IPS-15b (cell line): ENCODE results near the gene SLC12A8.

ENCODE experiments used
- H3K27me3 ChIP-seq: one replicate; pipeline ENCODE4 v1.6.1; 2013; ENCODE audit warnings: low read length; ENCODE audit not compliant: control insufficient read depth, insufficient read depth
- H3K36me3 ChIP-seq: one replicate; pipeline ENCODE4 v1.6.1; 2013; ENCODE audit warnings: low read length; ENCODE audit not compliant: control insufficient read depth, insufficient read depth
- H3K4me1 ChIP-seq: one replicate; pipeline ENCODE4 v1.6.1; 2013; ENCODE audit warnings: mild to moderate bottlenecking, low read length; ENCODE audit not compliant: control insufficient read depth, insufficient read depth
- H3K4me3 ChIP-seq: one replicate; pipeline ENCODE4 v1.5.1; 2013; ENCODE audit warnings: low read depth, low read length
- H3K9ac ChIP-seq: one replicate; pipeline ENCODE4 v1.6.1; 2013; ENCODE audit warnings: low read depth, mild to moderate bottlenecking, low read length
- H3K9me3 ChIP-seq: one replicate; pipeline ENCODE4 v1.6.1; 2013; ENCODE audit warnings: mild to moderate bottlenecking, low read length; ENCODE audit not compliant: control insufficient read depth, insufficient read depth

Gene SLC12A8

GRCh38 chr3:125050488-125051090 is 162.0 kb downstream of the SLC12A8 start:
- Histone ChIP-seq H3K27me3 (peaks cover 16% of the 10 kb centered on the region), H3K36me3 (no peaks in the 10 kb centered on the region), H3K4me1 (peaks cover 28% of the 10 kb centered on the region), H3K9me3 (no peaks in the 10 kb centered on the region), H3K4me3 (no peak overlapping the region), H3K9ac (no peak overlapping the region)

DNA sequence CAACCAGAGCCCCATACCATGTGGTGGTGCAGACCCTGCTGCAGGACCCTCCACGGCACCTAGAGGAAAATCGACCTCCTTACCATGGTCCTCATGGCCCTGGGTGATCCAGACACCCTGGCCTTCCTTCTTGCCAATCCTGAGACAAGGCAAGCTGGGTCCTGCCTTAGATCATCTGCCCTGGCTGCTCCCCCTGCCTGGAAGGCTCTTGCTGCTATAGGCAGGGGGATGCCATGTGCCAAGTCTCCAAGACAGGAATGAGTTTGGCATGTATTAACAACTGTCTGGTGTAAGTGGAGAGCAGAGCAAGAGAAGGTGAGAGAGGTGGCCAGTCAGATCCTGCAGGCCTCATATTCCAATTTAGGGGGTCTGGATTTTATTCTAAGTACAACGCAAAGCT is 164.3 kb downstream of the SLC12A8 start:
- H3K9ac ChIP-seq: no peak overlapping the region
- no peaks in the 10 kb centered on the region for H3K27me3 ChIP-seq
- peaks cover 23% of the 10 kb centered on the region for H3K4me1 ChIP-seq
- no peaks in the 10 kb centered on the region for H3K36me3 ChIP-seq
- no peaks in the 10 kb centered on the region for H3K9me3 ChIP-seq
- H3K4me3 ChIP-seq: no peak overlapping the region

GRCh38 chr3:125045965-125046364 is 166.6 kb downstream of the SLC12A8 start:
- no peaks in the 10 kb centered on the region for H3K9me3 ChIP-seq
- H3K36me3 ChIP-seq: no peaks in the 10 kb centered on the region
- H3K9ac ChIP-seq: no peak overlapping the region
- peaks cover 7% of the 10 kb centered on the region for H3K4me1 ChIP-seq
- H3K27me3 ChIP-seq: no peaks in the 10 kb centered on the region
- no peak overlapping the region for H3K4me3 ChIP-seq

GRCh38 chr3:125045194-125045593 is 167.4 kb downstream of the SLC12A8 start:
- H3K4me3 ChIP-seq: no peak overlapping the region
- H3K36me3 ChIP-seq: no peaks in the 10 kb centered on the region
- peaks cover 4% of the 10 kb centered on the region for H3K4me1 ChIP-seq

GRCh38 chr3:125043599-125044151 is 168.9 kb downstream of the SLC12A8 start:
- Histone ChIP-seq H3K9me3 (no peaks in the 10 kb centered on the region), H3K4me1 (peaks cover 18% of the 10 kb centered on the region), H3K27me3 (no peaks in the 10 kb centered on the region), H3K9ac (no peak overlapping the region), H3K36me3 (no peaks in the 10 kb centered on the region), H3K4me3 (no peak overlapping the region)

More at GRCh38 chr3:125045194-125045593, 167.4 kb downstream of the SLC12A8 start:
- Histone ChIP-seq H3K9me3 (no peaks in the 10 kb centered on the region), H3K27me3 (no peaks in the 10 kb centered on the region), H3K9ac (no peak overlapping the region)

DNA sequence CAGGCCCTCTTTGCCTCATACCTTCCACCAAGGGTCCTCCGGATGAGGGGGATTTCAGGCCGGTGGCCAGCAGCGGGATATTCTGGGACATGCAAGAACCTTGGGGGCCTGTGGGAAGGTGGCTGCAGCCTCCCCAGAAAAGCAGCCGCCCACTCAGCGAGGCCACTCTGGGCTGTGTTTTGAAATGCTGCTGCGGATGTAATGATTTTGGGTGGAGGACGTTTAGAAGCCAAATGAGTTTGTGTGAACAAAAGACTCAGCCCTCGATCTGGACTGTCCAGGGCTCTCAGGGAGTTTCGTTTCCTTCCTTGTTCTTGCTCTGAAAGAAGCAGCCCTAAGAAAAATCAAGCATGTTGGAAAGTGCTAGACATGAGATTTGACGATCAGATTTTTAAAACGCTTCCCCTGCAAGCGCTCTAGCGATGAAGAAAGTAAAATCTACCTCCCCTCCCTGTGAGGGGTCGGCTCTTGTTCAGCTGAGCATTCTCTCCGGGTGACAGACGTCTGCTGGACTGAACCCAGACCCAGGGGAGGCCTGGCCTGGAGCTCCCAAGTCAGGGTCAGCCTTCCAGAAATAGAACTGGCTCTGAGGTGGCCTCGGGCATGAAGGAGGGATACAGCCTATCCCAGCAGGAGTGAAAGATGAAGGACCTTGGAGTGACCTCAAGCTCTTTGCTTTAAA is 169.7 kb downstream of the SLC12A8 start:
- Histone ChIP-seq H3K4me1 (peaks cover 22% of the 10 kb centered on the region), H3K36me3 (no peaks in the 10 kb centered on the region), H3K27me3 (no peaks in the 10 kb centered on the region), H3K4me3 (no peak overlapping the region), H3K9ac (no peak overlapping the region), H3K9me3 (no peaks in the 10 kb centered on the region)

DNA sequence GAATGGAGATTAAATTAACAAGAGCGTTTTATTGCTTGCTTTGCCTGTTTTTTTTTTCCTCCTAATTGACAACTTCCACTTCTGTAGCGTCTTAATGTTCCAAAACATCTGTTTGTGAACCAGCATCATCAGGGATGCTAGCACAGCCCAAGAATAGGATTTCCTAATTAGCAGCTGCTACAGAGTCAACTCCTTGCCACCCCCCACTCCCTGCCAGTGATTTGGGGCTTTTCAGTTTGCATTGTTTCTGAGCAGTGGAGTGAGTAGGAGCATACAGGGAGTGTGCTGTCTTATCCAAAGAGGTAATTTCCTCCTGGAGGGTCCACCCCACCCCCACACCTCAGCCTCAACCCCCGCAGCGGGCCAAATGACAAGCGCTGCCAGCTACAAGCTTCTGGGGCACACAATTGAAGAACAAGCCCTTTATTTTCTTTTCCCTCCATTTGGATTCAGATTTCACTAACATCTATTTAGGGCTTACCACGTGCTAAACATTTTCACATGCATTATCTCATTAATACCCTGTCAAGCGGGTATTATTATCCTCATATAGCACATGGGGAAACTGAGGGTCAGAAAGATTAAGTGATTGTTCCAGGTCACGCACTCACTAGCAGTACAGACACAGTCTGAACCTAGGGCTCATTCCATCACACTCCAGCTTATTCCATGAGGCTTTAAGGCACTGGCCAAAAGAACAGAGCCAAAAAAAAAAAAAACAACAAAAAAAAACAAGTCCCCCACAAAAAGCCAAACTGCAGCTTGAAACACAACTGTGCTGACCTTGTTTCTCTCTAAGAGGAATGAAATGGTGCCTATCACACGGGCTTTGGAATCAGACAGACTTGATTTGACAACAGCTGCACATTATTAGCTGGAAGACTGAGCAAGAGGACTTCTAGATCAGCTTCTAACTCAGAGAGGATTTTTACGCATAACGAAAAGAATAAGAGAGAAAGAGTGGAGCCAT is 173.1 kb downstream of the SLC12A8 start:
- Histone ChIP-seq H3K4me3 (no peak overlapping the region), H3K9me3 (no peaks in the 10 kb centered on the region), H3K4me1 (peaks cover 22% of the 10 kb centered on the region), H3K27me3 (no peaks in the 10 kb centered on the region), H3K36me3 (no peaks in the 10 kb centered on the region), H3K9ac (no peak overlapping the region)

- Histone ChIP-seq H3K4me1 (peaks cover 19% of the 10 kb centered on the region), H3K27me3 (no peaks in the 10 kb centered on the region), H3K9ac (no peak overlapping the region), H3K36me3 (no peaks in the 10 kb centered on the region), H3K9me3 (no peaks in the 10 kb centered on the region), H3K4me3 (no peak overlapping the region)
Observed at GRCh38 chr3:125037498-125038150, 174.9 kb downstream of the SLC12A8 start.

GRCh38 chr3:125035217-125035616 is 177.3 kb downstream of the SLC12A8 start:
- Histone ChIP-seq H3K4me1 (peaks cover 18% of the 10 kb centered on the region), H3K9me3 (no peaks in the 10 kb centered on the region)

GRCh38 chr3:125033616-125034015 is 178.9 kb downstream of the SLC12A8 start:
- H3K4me3 ChIP-seq: no peak overlapping the region
- no peaks in the 10 kb centered on the region for H3K9me3 ChIP-seq
- H3K9ac ChIP-seq: no peak overlapping the region
- H3K4me1 ChIP-seq: peaks cover 3% of the 10 kb centered on the region
- H3K36me3 ChIP-seq: peaks cover 3% of the 10 kb centered on the region
- H3K27me3 ChIP-seq: no peaks in the 10 kb centered on the region

More at GRCh38 chr3:125035217-125035616, 177.3 kb downstream of the SLC12A8 start:
- H3K36me3 ChIP-seq: no peaks in the 10 kb centered on the region
- H3K4me3 ChIP-seq: no peak overlapping the region
- H3K9ac ChIP-seq: no peak overlapping the region
- H3K27me3 ChIP-seq: no peaks in the 10 kb centered on the region

GRCh38 chr3:125033135-125033534 is 179.4 kb downstream of the SLC12A8 start:
- H3K36me3 ChIP-seq: peaks cover 4% of the 10 kb centered on the region
- no peaks in the 10 kb centered on the region for H3K27me3 ChIP-seq
- H3K9me3 ChIP-seq: no peaks in the 10 kb centered on the region
- H3K4me1 ChIP-seq: no peaks in the 10 kb centered on the region
- H3K9ac ChIP-seq: no peak overlapping the region
- H3K4me3 ChIP-seq: no peak overlapping the region
